Body of pancreas (tissue), 4 donors: ENCODE data around the gene DYRK1B.

ENCODE experiments used
- CTCF ChIP-seq, 7 experiments: fragments of 450-650 bp in 4 of 7; fragments of 200-600 bp in 3 of 7; sonication (generic) in 3 of 7; IDR thresholded peaks; one replicate each; pipeline ENCODE4 v1.5.1; 2016 to 2019; ENCODE audit warnings: antibody characterized with exemption in 7 of 7
- POLR2A ChIP-seq, 3 donors: fragments of 450-650 bp; IDR thresholded peaks; one replicate each; pipeline ENCODE4 v1.6.1; 2016; ENCODE audit warnings: antibody characterized with exemption in 3 of 3, mild to moderate bottlenecking in 2 of 3

GRCh38 chr19:39829702-39830275, 4.2 kb downstream of the DYRK1B start:
- TF ChIP-seq CTCF (IDR thresholded peaks at IDR 0.05) (no peak), POLR2A (IDR thresholded peaks at IDR 0.05) (no peak)
